Liver (tissue), 3 donors: Measurements from ENCODE around the gene MYADML2.

Experiments used
- ATF3 ChIP-seq: IDR thresholded peaks from 2 replicates; pipeline ENCODE4 v1.6.1; 2016; ENCODE audit warnings: antibody characterized with exemption
- CTCF ChIP-seq: fragments of 150-350 bp; IDR thresholded peaks from 2 replicates; pipeline ENCODE4 v1.5.1; 2017; ENCODE audit warnings: improper control_type of control experiment, low read depth, low read length; ENCODE audit not compliant: missing input control
- EGR1 ChIP-seq, 2 donors: IDR thresholded peaks; 2 replicates each; pipeline ENCODE4 v1.6.1; 2016 to 2018; ENCODE audit warnings: antibody characterized with exemption in 2 of 2, low read depth in 2 of 2
- FOXA1 ChIP-seq: IDR thresholded peaks from 2 replicates; pipeline ENCODE4 v1.6.1; 2016; ENCODE audit warnings: antibody characterized with exemption
- GABPA ChIP-seq, 2 donors: IDR thresholded peaks in 1 of 2; conservative IDR thresholded peaks in 1 of 2; 2 replicates each; pipeline ENCODE4 v1.6.1; 2016; ENCODE audit warnings: antibody characterized with exemption in 2 of 2, mild to moderate bottlenecking in 1 of 2, moderate library complexity in 1 of 2
- JUND ChIP-seq, 2 donors: IDR thresholded peaks; 2 replicates each; pipeline ENCODE4 v1.6.1; 2016; ENCODE audit warnings: antibody characterized with exemption in 2 of 2
- RAD21 ChIP-seq, 2 donors: IDR thresholded peaks; 2 replicates each; pipeline ENCODE4 v1.6.1; 2016; ENCODE audit warnings: antibody characterized with exemption in 2 of 2, mild to moderate bottlenecking in 2 of 2
- REST ChIP-seq: IDR thresholded peaks from 2 replicates; pipeline ENCODE4 v1.6.1; 2016; ENCODE audit warnings: antibody characterized with exemption, mild to moderate bottlenecking
- TAF1 ChIP-seq: conservative IDR thresholded peaks from 2 replicates; pipeline ENCODE4 v1.6.1; 2016; ENCODE audit warnings: antibody characterized with exemption, mild to moderate bottlenecking
- ZBTB33 ChIP-seq: IDR thresholded peaks from 2 replicates; pipeline ENCODE4 v1.6.1; 2016; ENCODE audit warnings: antibody characterized with exemption
- donor health status: healthy.
- donor health status: healthy.

GRCh38 chr17:81922566-81923301 is 24.3 kb downstream of the MYADML2 start:
- TF ChIP-seq TAF1 (no peak), FOXA1 (no peak), CTCF (no peak), ATF3 (no peak), RAD21 (IDR thresholded peaks at IDR 0.05) (no peak), REST (no peak), ZBTB33 (no peak), JUND (IDR thresholded peaks at IDR 0.05) (no peak), EGR1 (IDR thresholded peaks at IDR 0.05; ENCODE audit: low read depth in 2 of 2) (no peak), GABPA (IDR thresholded peaks at IDR 0.05 in 1 of 2, conservative IDR thresholded peaks at IDR 0.05 in 1 of 2) (no peak)
